Lower lobe of right lung (tissue), 2 donors: Measurements from ENCODE around the gene EVX2. TPM values are rescaled to one million over a fixed set of nuclear protein-coding genes. Genes with fewer than 3 reads are reported as not detected.

Experiments used
- ATAC-seq, 2 donors: fragments of 200-7000 bp; cut with Tn5 transposase; one replicate each; pipeline ENCODE4 v1.9.1; 2020 to 2022; ENCODE audit warnings: mild to moderate bottlenecking in 2 of 2, moderate library complexity in 2 of 2
- DNase-seq: peaks from one replicate; pipeline ENCODE4 v3.0.0-alpha.2; 2020
- H3K27ac ChIP-seq: fragments of 200-600 bp; one replicate; pipeline ENCODE4 v1.8.0; 2022
- H3K27me3 ChIP-seq: fragments of 200-600 bp; one replicate; pipeline ENCODE4 v1.8.0; 2022; ENCODE audit warnings: low read depth
- H3K36me3 ChIP-seq: fragments of 200-600 bp; one replicate; pipeline ENCODE4 v1.8.0; 2022; ENCODE audit warnings: mild to moderate bottlenecking
- H3K4me1 ChIP-seq: fragments of 200-600 bp; one replicate; pipeline ENCODE4 v1.8.0; 2022
- H3K4me3 ChIP-seq: fragments of 200-600 bp; one replicate; pipeline ENCODE4 v1.8.0; 2022; ENCODE audit warnings: mild to moderate bottlenecking
- H3K9me3 ChIP-seq: fragments of 200-600 bp; one replicate; pipeline ENCODE4 v1.8.0; 2022
- CTCF ChIP-seq: fragments of 200-600 bp; IDR thresholded peaks from one replicate; pipeline ENCODE4 v1.8.0; 2022; ENCODE audit warnings: antibody characterized with exemption, mild to moderate bottlenecking
- intact Hi-C: fragments of 100-400 bp; cut with DNase I; formaldehyde crosslinking; loops from one replicate; pipeline ENCODE4 v1.11.0; 2022
- total RNA-seq: library from RNA; stranded (reverse); fragmentation: NEBNext Ultra II Directional; extraction: Animal tissue kit (Norgen Biotek cat#: 25700); gene quantifications from one replicate; pipeline ENCODE4 v1.2.1, GENCODE V29; 2021
- donor health status: DM: no; HTN: yes; CAD: no; lungs with severe emphysema.

Gene EVX2
- total RNA-seq, 1 donor from 2014 or later: not detected

- no peak for ATAC-seq
- no peak overlapping the region for H3K27ac ChIP-seq
- peaks cover 29% of the 10 kb centered on the region for H3K4me1 ChIP-seq
- no peaks in the 10 kb centered on the region for H3K36me3 ChIP-seq
- peaks cover 98% of the 10 kb centered on the region for H3K27me3 ChIP-seq
- TF ChIP-seq CTCF: no peak
- H3K9me3 ChIP-seq: no peaks in the 10 kb centered on the region
- intact Hi-C loops: no loop called here
- no peak for DNase-seq
- H3K4me3 ChIP-seq: no peak overlapping the region
Observed at GRCh38 chr2:176105730-176106580, 22.2 kb upstream of the EVX2 start.

- Histone ChIP-seq H3K4me1 (peaks cover 29% of the 10 kb centered on the region), H3K27ac (no peak overlapping the region), H3K36me3 (no peaks in the 10 kb centered on the region), H3K4me3 (no peak overlapping the region), H3K27me3 (peaks cover 98% of the 10 kb centered on the region), H3K9me3 (no peaks in the 10 kb centered on the region)
- ATAC-seq (no peak), DNase-seq (no peak)
- TF ChIP-seq CTCF: no peak
- intact Hi-C loops: no loop called here
Observed at GRCh38 chr2:176105078-176105729, 21.4 kb upstream of the EVX2 start.

GRCh38 chr2:176104316-176105077 lies 20.7 kb upstream of the EVX2 start:
- H3K4me3 ChIP-seq: no peak overlapping the region
- no peak overlapping the region for H3K27ac ChIP-seq
- ATAC-seq (no peak), DNase-seq (no peak)
- TF ChIP-seq CTCF: no peak
- intact Hi-C loops: no loop called here
- no peaks in the 10 kb centered on the region for H3K36me3 ChIP-seq
- H3K4me1 ChIP-seq: peaks cover 29% of the 10 kb centered on the region
- peaks cover 98% of the 10 kb centered on the region for H3K27me3 ChIP-seq
- no peaks in the 10 kb centered on the region for H3K9me3 ChIP-seq

- intact Hi-C loops: no loop called here
- ATAC-seq: no peak
- H3K4me3 ChIP-seq: no peak overlapping the region
- no peaks in the 10 kb centered on the region for H3K9me3 ChIP-seq
- no peak overlapping the region for H3K27ac ChIP-seq
- H3K4me1 ChIP-seq: peaks cover 25% of the 10 kb centered on the region
- peaks cover 98% of the 10 kb centered on the region for H3K27me3 ChIP-seq
- no peak for TF ChIP-seq CTCF
- no peaks in the 10 kb centered on the region for H3K36me3 ChIP-seq
- no peak for DNase-seq
Observed at GRCh38 chr2:176103742-176104315, 20.1 kb upstream of the EVX2 start.

- intact Hi-C loops: no loop called here
- peaks cover 23% of the 10 kb centered on the region for H3K4me1 ChIP-seq
- no peak overlapping the region for H3K4me3 ChIP-seq
Observed at GRCh38 chr2:176103194-176103593, 19.4 kb upstream of the EVX2 start.

More at GRCh38 chr2:176103194-176103593, 19.4 kb upstream of the EVX2 start:
- no peak for DNase-seq
- no peak for ATAC-seq
- Histone ChIP-seq H3K9me3 (no peaks in the 10 kb centered on the region), H3K36me3 (no peaks in the 10 kb centered on the region), H3K27ac (no peak overlapping the region), H3K27me3 (peaks cover 98% of the 10 kb centered on the region)
- no peak for TF ChIP-seq CTCF
